Measurements from ENCODE around the gene TACC2.

TACC2 gene

DNA sequence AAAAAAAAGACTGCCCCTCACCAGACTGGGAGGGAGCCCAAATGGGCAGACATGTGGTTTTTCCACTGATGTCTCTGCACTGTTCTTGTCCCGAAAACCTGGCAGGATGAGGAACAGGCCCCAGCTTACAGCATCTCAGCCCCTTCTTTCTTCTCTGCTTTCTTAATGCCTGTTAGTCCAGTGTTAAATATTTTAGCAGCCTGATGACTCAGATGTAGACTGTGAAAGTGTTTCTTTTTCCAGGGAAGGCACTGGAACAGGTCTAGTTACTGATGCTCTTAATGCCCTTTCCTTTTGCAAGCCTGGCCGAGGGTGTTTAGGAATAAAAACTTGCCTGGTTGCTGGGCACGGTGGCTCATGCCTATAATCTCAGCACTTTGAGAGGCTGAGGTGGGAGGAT is 107.7 kb downstream of the TACC2 start:
- no peak for TF ChIP-seq REST (IDR thresholded peaks at IDR 0.05; ENCODE audit: insufficient read depth in 1 of 2, low read depth in 2 of 2, low read length in 2 of 2)
- TF ChIP-seq FOXP2 (optimal IDR thresholded peaks at IDR 0.05; ENCODE audit: borderline replicate concordance, extremely low read depth, extremely low read length, insufficient read depth): no peak
- TF ChIP-seq POLR2AphosphoS5 (IDR thresholded peaks at IDR 0.05; ENCODE audit: low read depth, low read length): no peak
- no peak for TF ChIP-seq SIN3A (IDR thresholded peaks at IDR 0.05; ENCODE audit: borderline replicate concordance, insufficient read depth, low read length)
- TF ChIP-seq TAF1 (IDR thresholded peaks at IDR 0.05; ENCODE audit: borderline replicate concordance, insufficient read depth, low read length): no peak

GRCh38 chr10:122097935-122098334 is 109.0 kb downstream of the TACC2 start:
- TF ChIP-seq TAF1 (IDR thresholded peaks at IDR 0.05; ENCODE audit: borderline replicate concordance, insufficient read depth, low read length): no peak

DNA sequence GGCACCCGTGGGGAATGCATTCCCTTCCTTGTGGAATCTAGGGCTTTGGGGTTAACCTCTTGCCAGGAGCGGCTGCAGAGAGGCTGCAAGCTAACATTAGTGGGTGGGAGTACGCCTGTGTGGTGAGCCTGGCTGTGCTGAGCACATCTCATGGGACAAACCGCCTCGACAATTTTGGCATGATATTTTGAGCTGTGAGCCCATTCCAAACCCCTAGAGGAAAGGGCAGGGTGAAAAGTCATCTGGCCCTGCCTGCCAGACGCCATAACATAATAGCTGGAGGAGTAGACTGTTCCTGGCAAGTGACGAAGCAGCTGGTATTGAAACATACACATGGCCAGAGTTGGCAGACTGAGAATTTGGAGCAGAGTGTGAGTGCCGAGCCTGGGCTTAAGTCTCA is 110.0 kb downstream of the TACC2 start:
- TF ChIP-seq SIN3A (IDR thresholded peaks at IDR 0.05; ENCODE audit: borderline replicate concordance, insufficient read depth, low read length): no peak
- no peak for TF ChIP-seq TAF1 (IDR thresholded peaks at IDR 0.05; ENCODE audit: borderline replicate concordance, insufficient read depth, low read length)

DNA sequence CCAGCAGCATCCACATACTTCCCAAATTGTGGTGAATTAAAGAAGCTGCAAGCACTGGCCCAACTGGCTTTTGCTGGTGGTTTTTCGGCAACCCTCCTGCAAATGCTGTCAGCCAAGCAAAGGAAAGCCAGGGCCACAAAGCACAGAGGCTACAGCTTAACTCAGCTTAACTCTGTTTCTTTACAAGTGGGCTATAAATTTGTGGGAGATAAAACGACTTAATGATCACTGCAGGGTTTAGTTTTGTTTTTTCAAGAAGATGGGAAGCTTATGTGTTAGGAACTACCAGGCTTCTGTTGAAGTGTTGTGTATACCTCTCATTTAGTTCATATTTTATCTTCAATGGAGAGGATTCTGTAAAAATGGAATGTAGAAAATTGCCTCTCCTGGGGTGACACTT is 110.6 kb downstream of the TACC2 start:
- TF ChIP-seq POLR2AphosphoS5 (IDR thresholded peaks at IDR 0.05; ENCODE audit: low read depth, low read length): no peak
- no peak for TF ChIP-seq SIN3A (IDR thresholded peaks at IDR 0.05; ENCODE audit: borderline replicate concordance, insufficient read depth, low read length)
- no peak for TF ChIP-seq REST (IDR thresholded peaks at IDR 0.05; ENCODE audit: insufficient read depth in 1 of 2, low read depth in 2 of 2, low read length in 2 of 2)
- TF ChIP-seq TAF1 (IDR thresholded peaks at IDR 0.05; ENCODE audit: borderline replicate concordance, insufficient read depth, low read length): no peak
- TF ChIP-seq FOXP2 (optimal IDR thresholded peaks at IDR 0.05; ENCODE audit: borderline replicate concordance, extremely low read depth, extremely low read length, insufficient read depth): no peak

GRCh38 chr10:122102146-122102868 is 113.3 kb downstream of the TACC2 start:
- TF ChIP-seq REST (IDR thresholded peaks at IDR 0.05; ENCODE audit: insufficient read depth in 1 of 2, low read depth in 2 of 2, low read length in 2 of 2) (no peak), TAF1 (IDR thresholded peaks at IDR 0.05; ENCODE audit: borderline replicate concordance, insufficient read depth, low read length) (no peak), POLR2AphosphoS5 (IDR thresholded peaks at IDR 0.05; ENCODE audit: low read depth, low read length) (no peak), FOXP2 (optimal IDR thresholded peaks at IDR 0.05; ENCODE audit: borderline replicate concordance, extremely low read depth, extremely low read length, insufficient read depth) (no peak), SIN3A (IDR thresholded peaks at IDR 0.05; ENCODE audit: borderline replicate concordance, insufficient read depth, low read length) (no peak)

- TF ChIP-seq POLR2AphosphoS5 (IDR thresholded peaks at IDR 0.05; ENCODE audit: low read depth, low read length): no peak
- no peak for TF ChIP-seq TAF1 (IDR thresholded peaks at IDR 0.05; ENCODE audit: borderline replicate concordance, insufficient read depth, low read length)
- TF ChIP-seq SIN3A (IDR thresholded peaks at IDR 0.05; ENCODE audit: borderline replicate concordance, insufficient read depth, low read length): no peak
- no peak for TF ChIP-seq REST (IDR thresholded peaks at IDR 0.05; ENCODE audit: insufficient read depth in 1 of 2, low read depth in 2 of 2, low read length in 2 of 2)
- TF ChIP-seq FOXP2 (optimal IDR thresholded peaks at IDR 0.05; ENCODE audit: borderline replicate concordance, extremely low read depth, extremely low read length, insufficient read depth): no peak
These were observed 114.0 kb downstream of the TACC2 start for GRCh38 chr10:122102869-122103525.

All from PFSK-1 (cell line).